GM12801 (cell line): ENCODE data around the gene HHLA2.

Experiments
- CTCF ChIP-seq: IDR thresholded peaks from one replicate; pipeline ENCODE4 v1.5.1; 2011; ENCODE audit warnings: control low read depth; ENCODE audit not compliant: insufficient read length; ENCODE audit errors: extremely low read depth

HHLA2 gene

GRCh38 chr3:108410531-108410984 is 114.2 kb downstream of the HHLA2 start:
- TF ChIP-seq CTCF = no peak

GRCh38 chr3:108412121-108412750 is 115.9 kb downstream of the HHLA2 start:
- TF ChIP-seq CTCF = no peak

GRCh38 chr3:108414007-108414406 is 117.7 kb downstream of the HHLA2 start:
- TF ChIP-seq CTCF = no peak

GRCh38 chr3:108415661-108416060 is 119.3 kb downstream of the HHLA2 start:
- no peak for TF ChIP-seq CTCF

- no peak for TF ChIP-seq CTCF
Measured at GRCh38 chr3:108416111-108416869, 119.9 kb downstream of the HHLA2 start.

- no peak for TF ChIP-seq CTCF
Measured at GRCh38 chr3:108420926-108421325, 124.6 kb downstream of the HHLA2 start.
